Stimulated activated CD4-positive, alpha-beta T cell treated with anti-CD3 and anti-CD28 coated beads, Interleukin-12 subunit alpha, Interleukin-12 subunit beta, amount 100 ng/mL, for 4 hours (primary cell): ENCODE results near the gene PCDHA4.
"Not testable (repeated sequence)": the region's sequence is repeated elsewhere in the genome, so short reads cannot be mapped to it uniquely, and the experiment has no call there.

ENCODE experiments used
- DNase-seq: peaks from one replicate; pipeline ENCODE4 v3.0.0-alpha.2; 2020

Gene PCDHA4

GRCh38 chr5:140806834-140807775 lies at the start of gene PCDHA4:
Gene PCDHA4, plus strand, starts transcription at chr5:140807068.
- DNase-seq: no peak

GRCh38 chr5:140764177-140764973 lies 42.5 kb upstream of the PCDHA4 start:
- no peak for DNase-seq

DNA sequence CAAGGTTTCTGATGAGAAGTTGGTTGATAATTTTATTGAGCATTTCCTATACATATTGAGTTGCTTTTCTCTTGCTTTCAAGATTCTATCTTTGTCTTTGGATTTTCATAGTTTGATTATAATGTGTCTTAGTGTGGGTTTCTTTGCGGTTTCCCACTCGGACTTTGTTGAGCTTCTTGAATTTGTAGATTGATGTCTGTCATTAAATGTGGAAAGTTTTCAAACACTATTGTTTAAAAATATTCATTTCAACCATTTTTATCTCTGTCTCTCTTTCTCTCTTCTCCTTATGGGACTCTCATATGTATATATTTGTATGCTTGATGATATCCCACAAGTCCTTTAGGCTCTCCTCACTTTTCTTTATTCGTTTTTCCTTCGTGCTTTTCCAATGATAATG lies 39.4 kb upstream of the PCDHA4 start:
- no peak for DNase-seq

DNA sequence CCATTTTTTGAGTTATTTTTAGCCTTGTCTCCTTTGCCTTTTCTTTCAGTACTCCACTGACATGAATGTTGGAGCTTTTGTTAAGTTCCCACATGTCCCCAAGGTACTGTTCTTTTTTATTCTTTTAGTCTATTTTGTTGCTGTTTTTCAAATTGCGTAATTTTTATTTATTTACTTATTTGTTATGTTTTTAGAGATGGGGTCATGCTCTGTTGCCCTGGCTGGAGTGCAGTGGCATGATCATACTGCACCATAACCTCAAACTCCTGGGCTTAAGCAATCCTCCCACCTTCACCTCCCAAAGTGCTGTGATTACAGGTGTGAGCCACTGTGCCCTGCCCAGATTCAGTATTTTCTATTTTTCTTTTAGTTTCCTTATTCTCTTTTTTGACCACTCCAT lies 26.4 kb upstream of the PCDHA4 start:
- DNase-seq: no peak

DNA sequence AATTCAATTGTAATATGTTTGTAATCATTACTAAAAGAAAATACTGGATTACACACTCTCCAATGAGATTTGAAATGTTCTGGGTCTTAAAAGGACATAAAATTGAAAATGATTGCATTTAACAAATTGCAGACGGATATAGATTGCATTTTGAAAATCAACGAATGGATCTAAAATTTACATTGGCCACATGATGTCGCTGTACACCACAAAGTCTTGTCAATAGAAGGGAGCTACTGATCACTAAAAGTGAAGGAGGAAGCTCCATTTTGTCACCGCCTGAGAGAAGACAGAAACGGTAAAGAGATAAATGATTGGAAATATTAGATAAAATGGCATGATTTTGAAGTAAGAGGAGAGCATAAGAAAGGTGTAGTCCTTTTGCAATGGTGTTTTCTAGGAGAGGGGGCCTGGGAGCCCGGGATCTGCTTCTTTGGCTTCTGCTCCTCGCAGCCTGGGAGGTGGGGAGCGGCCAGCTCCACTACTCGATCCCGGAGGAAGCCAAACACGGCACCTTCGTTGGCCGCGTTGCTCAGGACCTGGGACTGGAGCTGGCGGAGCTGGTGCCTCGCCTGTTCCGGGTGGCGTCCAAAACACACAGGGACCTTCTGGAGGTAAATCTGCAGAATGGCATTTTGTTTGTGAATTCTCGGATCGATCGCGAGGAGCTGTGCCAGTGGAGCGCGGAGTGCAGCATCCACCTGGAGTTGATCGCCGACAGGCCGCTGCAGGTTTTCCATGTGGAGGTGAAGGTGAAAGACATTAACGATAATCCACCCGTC lies 20.8 kb upstream of the PCDHA4 start, which contains the start of gene PCDHA1:
PCDHA1 (plus strand) TSS at position 236 of the 782 bp plus-strand sequence.
- no peak for DNase-seq

DNA sequence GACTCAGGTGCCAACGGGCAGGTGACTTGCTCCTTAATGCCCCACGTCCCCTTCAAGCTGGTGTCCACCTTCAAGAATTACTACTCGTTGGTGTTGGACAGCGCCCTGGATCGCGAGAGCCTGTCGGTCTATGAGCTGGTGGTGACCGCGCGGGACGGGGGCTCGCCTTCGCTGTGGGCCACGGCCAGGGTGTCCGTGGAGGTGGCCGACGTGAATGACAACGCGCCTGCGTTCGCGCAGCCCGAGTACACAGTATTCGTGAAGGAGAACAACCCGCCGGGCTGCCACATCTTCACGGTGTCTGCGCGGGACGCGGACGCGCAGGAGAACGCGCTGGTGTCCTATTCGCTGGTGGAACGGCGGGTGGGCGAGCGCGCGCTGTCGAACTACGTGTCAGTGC lies 19.4 kb upstream of the PCDHA4 start:
- DNase-seq: not testable (repeated sequence)

- DNase-seq: not testable (repeated sequence)
Observed at GRCh38 chr5:140787849-140788504, 18.9 kb upstream of the PCDHA4 start.

- no peak for DNase-seq
Observed at GRCh38 chr5:140791089-140791488, 15.8 kb upstream of the PCDHA4 start.

DNA sequence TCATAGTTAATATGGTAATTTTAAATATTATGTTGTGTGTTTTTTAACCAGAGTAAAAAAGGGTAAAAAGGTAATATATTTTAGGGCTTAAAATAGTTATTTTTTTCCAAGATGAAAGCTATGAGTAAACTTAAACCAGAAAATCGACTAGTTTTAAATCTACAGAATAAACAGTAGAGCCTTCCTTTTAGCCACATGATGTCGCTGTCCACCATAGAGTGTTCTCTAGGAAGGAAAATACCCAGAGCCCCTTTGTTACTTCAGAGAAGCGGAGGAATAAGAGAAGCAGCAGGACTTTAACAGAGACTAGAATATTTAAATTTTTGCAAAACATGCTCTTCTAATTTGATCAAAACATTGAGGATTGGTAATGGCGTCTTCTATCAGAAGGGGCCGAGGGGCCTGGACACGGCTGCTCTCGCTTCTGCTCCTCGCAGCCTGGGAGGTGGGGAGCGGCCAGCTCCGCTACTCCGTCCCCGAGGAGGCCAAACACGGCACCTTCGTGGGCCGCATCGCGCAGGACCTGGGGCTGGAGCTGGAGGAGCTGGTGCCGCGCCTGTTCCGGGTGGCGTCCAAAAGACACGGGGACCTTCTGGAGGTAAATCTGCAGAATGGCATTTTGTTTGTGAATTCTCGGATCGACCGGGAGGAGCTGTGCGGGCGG lies 12.1 kb upstream of the PCDHA4 start, which contains the start of gene PCDHA2:
PCDHA2 (plus strand) TSS at position 258 of the 664 bp plus-strand sequence.
- no peak for DNase-seq

DNA sequence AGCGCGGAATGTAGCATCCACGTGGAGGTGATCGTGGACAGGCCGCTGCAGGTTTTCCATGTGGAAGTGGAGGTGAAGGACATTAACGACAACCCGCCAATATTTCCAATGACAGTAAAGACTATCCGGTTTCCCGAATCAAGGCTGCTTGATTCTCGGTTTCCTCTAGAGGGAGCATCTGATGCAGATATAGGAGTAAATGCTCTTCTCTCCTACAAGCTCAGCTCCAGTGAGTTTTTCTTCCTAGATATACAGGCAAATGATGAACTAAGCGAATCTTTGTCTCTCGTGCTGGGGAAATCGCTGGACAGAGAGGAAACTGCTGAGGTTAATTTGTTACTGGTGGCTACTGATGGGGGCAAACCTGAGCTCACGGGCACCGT lies 11.6 kb upstream of the PCDHA4 start:
- DNase-seq: no peak

DNA sequence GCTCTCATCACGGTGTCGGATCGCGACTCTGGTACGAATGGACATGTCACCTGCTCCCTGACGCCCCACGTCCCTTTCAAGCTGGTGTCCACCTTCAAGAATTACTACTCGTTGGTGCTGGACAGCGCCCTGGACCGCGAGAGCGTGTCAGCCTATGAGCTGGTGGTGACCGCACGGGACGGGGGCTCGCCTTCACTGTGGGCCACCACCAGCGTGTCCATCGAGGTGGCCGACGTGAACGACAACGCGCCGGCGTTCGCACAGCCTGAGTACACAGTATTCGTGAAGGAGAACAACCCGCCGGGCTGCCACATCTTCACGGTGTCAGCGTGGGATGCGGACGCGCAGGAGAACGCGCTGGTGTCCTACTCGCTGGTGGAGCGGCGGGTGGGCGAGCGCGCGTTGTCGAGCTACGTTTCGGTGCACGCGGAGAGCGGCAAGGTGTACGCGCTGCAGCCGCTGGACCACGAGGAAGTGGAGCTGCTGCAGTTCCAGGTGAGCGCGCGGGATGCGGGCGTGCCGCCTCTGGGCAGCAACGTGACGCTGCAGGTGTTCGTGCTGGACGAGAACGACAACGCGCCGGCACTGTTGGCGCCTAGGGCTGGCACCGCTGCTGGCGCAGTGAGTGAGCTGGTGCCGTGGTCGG lies 10.7 kb upstream of the PCDHA4 start:
- not testable (repeated sequence) for DNase-seq

DNA sequence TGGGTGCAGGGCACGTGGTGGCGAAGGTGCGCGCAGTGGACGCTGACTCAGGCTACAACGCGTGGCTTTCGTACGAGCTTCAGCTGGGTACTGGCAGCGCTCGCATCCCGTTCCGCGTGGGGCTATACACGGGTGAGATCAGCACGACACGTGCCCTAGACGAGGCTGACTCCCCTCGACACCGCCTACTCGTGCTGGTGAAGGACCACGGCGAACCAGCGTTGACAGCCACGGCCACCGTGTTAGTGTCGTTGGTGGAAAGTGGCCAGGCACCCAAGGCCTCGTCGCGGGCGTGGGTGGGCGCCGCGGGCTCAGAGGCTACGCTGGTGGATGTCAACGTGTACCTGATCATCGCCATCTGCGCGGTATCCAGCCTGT lies 10.2 kb upstream of the PCDHA4 start:
- no peak for DNase-seq

- no peak for DNase-seq
Observed at GRCh38 chr5:140800816-140801493, 5.9 kb upstream of the PCDHA4 start, which contains the start of gene PCDHA3. Gene PCDHA3, plus strand, starts transcription at chr5:140801057.

GRCh38 chr5:140801494-140801841 lies 5.4 kb upstream of the PCDHA4 start:
- DNase-seq: no peak

DNA sequence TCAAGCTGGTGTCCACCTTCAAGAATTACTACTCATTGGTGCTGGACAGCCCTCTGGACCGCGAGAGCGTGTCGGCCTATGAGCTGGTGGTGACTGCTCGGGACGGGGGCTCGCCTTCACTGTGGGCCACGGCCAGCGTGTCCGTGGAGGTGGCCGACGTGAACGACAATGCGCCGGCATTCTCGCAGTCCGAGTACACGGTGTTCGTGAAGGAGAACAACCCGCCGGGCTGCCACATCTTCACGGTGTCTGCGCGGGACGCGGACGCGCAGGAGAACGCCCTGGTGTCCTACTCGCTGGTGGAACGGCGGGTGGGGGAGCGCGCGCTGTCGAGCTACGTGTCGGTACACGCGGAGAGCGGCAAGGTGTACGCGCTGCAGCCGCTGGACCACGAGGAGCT lies 4.5 kb upstream of the PCDHA4 start:
- not testable (repeated sequence) for DNase-seq

DNA sequence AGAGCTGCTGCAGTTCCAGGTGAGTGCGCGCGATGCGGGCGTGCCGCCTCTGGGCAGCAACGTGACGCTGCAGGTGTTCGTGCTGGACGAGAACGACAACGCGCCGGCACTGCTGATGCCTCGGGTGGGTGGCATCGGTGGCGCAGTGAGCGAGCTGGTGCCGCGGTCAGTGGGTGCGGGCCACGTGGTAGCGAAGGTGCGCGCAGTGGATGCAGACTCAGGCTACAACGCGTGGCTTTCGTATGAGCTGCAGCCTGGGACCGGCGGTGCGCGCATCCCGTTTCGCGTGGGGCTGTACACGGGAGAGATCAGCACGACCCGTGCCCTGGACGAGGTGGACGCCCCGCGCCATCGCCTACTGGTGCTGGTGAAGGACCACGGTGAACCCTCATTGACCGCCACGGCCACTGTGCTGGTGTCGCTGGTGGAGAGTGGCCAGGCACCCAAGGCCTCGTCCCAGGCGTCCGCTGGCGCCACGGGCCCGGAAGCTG lies 4.0 kb upstream of the PCDHA4 start:
- no peak for DNase-seq

- DNase-seq: not testable (repeated sequence)
Observed at GRCh38 chr5:140808241-140808888, 1.5 kb downstream of the PCDHA4 start.

- DNase-seq: no peak
Observed at GRCh38 chr5:140808889-140809291, 2.0 kb downstream of the PCDHA4 start.

GRCh38 chr5:140821375-140822280 lies 14.8 kb downstream of the PCDHA4 start, which contains the start of gene PCDHA5:
Gene PCDHA5, plus strand, starts transcription at chr5:140821613.
- no peak for DNase-seq
